GM18870 (cell line): ENCODE measurements around the gene CUL7.
"Not testable (repeated sequence)": the region's sequence is repeated elsewhere in the genome, so short reads cannot be mapped to it uniquely, and the experiment has no call there.

ENCODE experiments used
- ATAC-seq: cut with Tn5 transposase; IDR thresholded peaks from one replicate; pipeline ENCODE4 v1.9.1; 2021; ENCODE audit warnings: moderate library complexity; ENCODE audit not compliant: unreplicated experiment

Gene CUL7

GRCh38 chr6:43053545-43054205 lies at the start of gene CUL7:
CUL7 (minus strand) TSS chr6:43053851; CDS start chr6:43052788, 1,063 bp downstream.
- ATAC-seq: peak; percentile 70

- ATAC-seq: no peak
Measured at GRCh38 chr6:43101497-43101896, 47.8 kb upstream of the CUL7 start.

GRCh38 chr6:43097502-43097901 lies 43.9 kb upstream of the CUL7 start:
- no peak for ATAC-seq

- no peak for ATAC-seq
Measured at GRCh38 chr6:43097098-43097489, 43.4 kb upstream of the CUL7 start.

GRCh38 chr6:43096451-43097097 lies 42.9 kb upstream of the CUL7 start:
- ATAC-seq: no peak

- ATAC-seq: no peak
Measured at GRCh38 chr6:43095939-43096338, 42.3 kb upstream of the CUL7 start.

- ATAC-seq: no peak
Measured at GRCh38 chr6:43093436-43094289, 40.0 kb upstream of the CUL7 start.

- no peak for ATAC-seq
Measured at GRCh38 chr6:43092635-43093034, 39.0 kb upstream of the CUL7 start.

- no peak for ATAC-seq
Measured at GRCh38 chr6:43091436-43091991, 37.9 kb upstream of the CUL7 start.

GRCh38 chr6:43091020-43091419 lies 37.4 kb upstream of the CUL7 start:
- no peak for ATAC-seq

GRCh38 chr6:43090559-43090956 lies 36.9 kb upstream of the CUL7 start:
- no peak for ATAC-seq

GRCh38 chr6:43089874-43090558 lies 36.4 kb upstream of the CUL7 start:
- no peak for ATAC-seq

GRCh38 chr6:43089467-43089866 lies 35.8 kb upstream of the CUL7 start:
- ATAC-seq: no peak

- no peak for ATAC-seq
Measured at GRCh38 chr6:43088654-43089056, 35.0 kb upstream of the CUL7 start.

GRCh38 chr6:43086022-43086658 lies 32.5 kb upstream of the CUL7 start:
- ATAC-seq: no peak

- no peak for ATAC-seq
Measured at GRCh38 chr6:43082806-43083655, 29.4 kb upstream of the CUL7 start.

GRCh38 chr6:43081922-43082321 lies 28.3 kb upstream of the CUL7 start:
- ATAC-seq: not testable (repeated sequence)

GRCh38 chr6:43081043-43081442 lies 27.4 kb upstream of the CUL7 start:
- no peak for ATAC-seq

- no peak for ATAC-seq
Measured at GRCh38 chr6:43078691-43079090, 25.0 kb upstream of the CUL7 start.
